ENCODE data around the gene F8. TPM values are rescaled to one million over a fixed set of nuclear protein-coding genes. Genes with fewer than 3 reads are reported as not detected.

F8 gene
- total RNA-seq = 10 to 100 TPM; 21.1 to 56.3 (median 36.5) TPM

DNA sequence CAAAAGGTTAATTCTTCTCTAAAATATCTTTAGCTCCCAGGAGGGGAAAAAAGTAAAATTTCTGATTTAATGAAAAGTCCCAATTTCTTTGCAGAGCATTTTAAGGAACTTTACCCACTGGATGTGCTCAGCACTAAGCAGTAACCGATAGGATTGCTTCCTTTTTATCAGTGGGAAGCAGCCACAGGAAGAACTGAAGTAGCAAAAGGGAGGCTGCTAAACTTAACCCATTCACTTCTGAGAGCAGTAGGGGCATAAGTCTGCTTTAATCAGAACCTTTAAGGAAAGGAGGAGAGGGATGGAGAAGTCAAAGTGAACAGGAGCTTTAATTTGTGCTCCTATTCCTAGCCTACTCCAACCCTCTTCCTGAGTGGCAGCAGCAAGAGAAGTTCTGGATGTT, at the start of gene F8:
F8 (minus strand) TSS at position 139 of the 400 bp plus-strand sequence. CDS start 171 bp downstream, outside the sequence.
- no peak for TF ChIP-seq CTCF (IDR thresholded peaks at IDR 0.05; ENCODE audit: low read depth)

- no peak for TF ChIP-seq CTCF (IDR thresholded peaks at IDR 0.05; ENCODE audit: low read depth)
Observed at GRCh38 chrX:155071694-155072280, 49.3 kb upstream of the F8 start.

DNA sequence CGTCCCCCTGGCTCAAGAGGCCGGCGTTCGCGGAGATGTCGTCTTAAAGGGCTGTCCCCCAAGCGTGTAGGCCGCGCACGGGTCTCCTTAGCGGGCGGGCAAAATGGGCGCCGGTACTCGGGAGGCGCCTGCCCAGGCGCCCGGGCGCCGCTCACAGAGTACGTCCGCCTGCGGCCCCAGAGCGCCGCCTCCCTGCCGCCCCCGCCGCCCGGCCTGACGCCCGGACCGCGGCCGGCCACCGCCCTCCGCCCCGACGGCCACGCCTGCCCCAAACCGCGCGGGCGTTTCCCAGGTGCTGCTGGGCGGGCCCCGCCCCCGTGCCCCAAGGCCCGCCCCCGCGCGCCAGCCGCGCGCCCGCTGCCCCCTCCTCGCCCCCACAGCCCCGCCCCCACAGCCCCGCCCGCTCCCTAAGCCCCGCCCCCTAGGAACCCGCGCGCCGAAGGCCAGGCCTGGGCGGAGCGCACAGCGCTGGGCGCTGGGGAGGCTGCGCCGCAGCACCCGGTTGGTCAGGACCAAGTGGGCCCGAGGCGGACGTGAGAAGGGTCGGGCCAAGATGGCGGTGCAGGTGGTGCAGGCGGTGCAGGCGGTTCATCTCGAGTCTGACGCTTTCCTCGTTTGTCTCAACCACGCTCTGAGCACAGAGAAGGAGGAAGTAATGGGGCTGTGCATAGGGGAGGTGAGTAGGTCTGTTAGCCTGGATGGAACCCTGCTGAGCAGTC, 48.6 kb upstream of the F8 start, which contains the start of the genes BRCC3, CMC4 and MTCP1:
BRCC3 (plus strand) TSS at position 534 of the 719 bp plus-strand sequence; CDS start at position 554, 20 bp downstream.
CMC4 (minus strand) TSS at position 162 of the 719 bp plus-strand sequence. CDS start 7,113 bp downstream, outside the sequence.
MTCP1 (minus strand) TSS at position 162 of the 719 bp plus-strand sequence. CDS start 5,126 bp downstream, outside the sequence.
- no peak for TF ChIP-seq CTCF (IDR thresholded peaks at IDR 0.05; ENCODE audit: low read depth)

- no peak for TF ChIP-seq CTCF (IDR thresholded peaks at IDR 0.05; ENCODE audit: low read depth)
Observed at GRCh38 chrX:155070663-155070974, 48.1 kb upstream of the F8 start.

GRCh38 chrX:155070038-155070437, 47.5 kb upstream of the F8 start:
- TF ChIP-seq CTCF (IDR thresholded peaks at IDR 0.05; ENCODE audit: low read depth) = no peak

DNA sequence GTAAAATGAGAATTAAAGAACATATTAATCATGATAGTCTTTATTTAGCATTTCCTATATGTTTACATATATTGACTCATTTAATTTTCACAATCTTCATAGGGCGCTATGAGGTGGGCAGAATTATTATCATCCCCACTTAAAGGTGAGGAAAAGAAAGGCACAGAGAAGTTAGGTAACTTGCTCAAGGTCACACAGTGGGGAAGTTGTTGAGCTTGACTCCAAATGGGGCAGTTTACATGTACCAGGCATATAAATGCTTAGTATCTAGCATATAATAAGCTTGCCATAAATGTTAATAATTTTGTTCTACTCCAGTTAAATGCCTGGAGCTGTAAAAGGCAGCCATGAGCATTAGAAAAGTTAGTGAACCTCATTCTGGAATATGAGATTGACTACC, 46.9 kb upstream of the F8 start:
- TF ChIP-seq CTCF (IDR thresholded peaks at IDR 0.05; ENCODE audit: low read depth) = no peak

- TF ChIP-seq CTCF (IDR thresholded peaks at IDR 0.05; ENCODE audit: low read depth) = no peak
Observed at GRCh38 chrX:155068165-155068564, 45.6 kb upstream of the F8 start.
